ENCODE data around the gene HDAC5.
A peak's percentile ranks its signal among the peaks of the same experiment; 100 is the strongest.

Gene HDAC5

DNA sequence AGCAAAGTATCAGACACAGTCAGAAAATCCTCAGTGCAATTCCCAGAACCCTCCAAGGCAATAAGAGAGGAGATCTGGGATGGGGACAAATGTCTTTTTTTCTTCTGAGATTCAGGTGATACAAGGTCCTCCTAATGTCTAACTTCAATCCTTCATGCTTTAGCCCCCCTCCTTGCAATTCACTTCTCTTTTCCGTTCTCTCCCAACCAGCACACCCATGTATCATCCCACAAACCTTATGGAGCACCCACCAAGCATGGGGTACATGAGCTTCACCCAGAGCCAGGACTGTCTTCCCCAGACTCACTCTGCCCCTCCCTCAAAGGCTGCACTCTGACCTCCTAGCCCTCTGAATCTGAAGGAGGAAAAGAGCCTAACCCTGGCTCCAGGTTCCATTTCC lies 10.1 kb downstream of the HDAC5 start:
- TF ChIP-seq, protein P1, sequence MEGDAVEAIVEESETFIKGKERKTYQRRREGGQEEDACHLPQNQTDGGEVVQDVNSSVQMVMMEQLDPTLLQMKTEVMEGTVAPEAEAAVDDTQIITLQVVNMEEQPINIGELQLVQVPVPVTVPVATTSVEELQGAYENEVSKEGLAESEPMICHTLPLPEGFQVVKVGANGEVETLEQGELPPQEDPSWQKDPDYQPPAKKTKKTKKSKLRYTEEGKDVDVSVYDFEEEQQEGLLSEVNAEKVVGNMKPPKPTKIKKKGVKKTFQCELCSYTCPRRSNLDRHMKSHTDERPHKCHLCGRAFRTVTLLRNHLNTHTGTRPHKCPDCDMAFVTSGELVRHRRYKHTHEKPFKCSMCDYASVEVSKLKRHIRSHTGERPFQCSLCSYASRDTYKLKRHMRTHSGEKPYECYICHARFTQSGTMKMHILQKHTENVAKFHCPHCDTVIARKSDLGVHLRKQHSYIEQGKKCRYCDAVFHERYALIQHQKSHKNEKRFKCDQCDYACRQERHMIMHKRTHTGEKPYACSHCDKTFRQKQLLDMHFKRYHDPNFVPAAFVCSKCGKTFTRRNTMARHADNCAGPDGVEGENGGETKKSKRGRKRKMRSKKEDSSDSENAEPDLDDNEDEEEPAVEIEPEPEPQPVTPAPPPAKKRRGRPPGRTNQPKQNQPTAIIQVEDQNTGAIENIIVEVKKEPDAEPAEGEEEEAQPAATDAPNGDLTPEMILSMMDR (conservative IDR thresholded peaks at IDR 0.05; ENCODE audit: low read length) = no peak
- no peak for DNase-seq (ENCODE audit: low read depth)
- no peak overlapping the region for H3K4me3 ChIP-seq (ENCODE audit: low read length)

DNA sequence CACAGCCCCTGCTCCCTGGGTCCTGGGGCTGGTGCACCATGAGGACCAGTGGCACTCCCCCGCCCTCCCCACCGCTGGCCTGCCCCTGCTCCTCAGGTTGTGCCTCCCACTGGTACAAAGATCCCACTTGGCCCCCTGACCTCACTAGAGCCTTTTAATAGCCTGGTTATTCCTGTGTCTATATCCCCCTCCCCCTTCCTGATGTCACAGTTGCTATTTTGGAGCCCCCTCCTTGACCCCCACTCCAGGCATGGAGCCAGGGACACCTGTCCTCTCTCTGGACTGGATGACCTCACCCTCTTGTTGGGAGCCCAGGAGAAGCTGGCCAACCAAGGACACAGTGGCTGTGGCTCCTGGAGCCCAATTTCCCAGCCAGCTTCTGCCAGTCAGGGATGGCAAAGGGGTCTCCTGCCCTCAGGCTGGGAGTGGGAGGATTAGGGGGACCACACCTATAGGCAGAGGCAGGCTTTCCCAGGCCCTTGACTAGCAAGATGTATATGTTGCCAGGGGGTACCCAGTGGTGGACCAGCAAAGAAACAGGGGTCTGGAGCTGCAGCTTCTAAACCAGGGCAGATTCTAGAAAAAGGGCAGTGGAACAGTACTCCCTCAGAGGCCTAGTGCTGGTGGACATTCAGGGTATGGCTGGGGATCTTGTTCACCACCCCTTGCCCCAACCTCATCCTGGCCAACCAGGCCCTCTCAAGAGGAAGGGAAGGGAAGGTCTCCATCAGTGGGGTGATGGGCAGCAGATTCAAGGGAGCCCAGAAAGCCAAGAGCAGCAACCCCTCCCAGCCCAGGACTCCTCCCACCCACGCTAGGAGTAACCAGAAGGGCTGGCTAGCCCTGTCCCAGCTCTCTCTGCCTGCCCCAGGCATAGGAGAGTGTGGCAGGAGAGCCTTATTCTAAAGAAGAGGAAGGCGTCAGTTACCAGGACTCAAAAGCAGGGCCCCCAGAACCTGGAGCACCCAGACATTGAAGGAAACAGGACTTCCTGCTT lies 10.9 kb downstream of the HDAC5 start:
- no peak overlapping the region for H3K4me3 ChIP-seq (ENCODE audit: low read length)
- TF ChIP-seq, protein P1 (conservative IDR thresholded peaks at IDR 0.05; ENCODE audit: low read length) = no peak
- no peak for DNase-seq (ENCODE audit: low read depth)

DNA sequence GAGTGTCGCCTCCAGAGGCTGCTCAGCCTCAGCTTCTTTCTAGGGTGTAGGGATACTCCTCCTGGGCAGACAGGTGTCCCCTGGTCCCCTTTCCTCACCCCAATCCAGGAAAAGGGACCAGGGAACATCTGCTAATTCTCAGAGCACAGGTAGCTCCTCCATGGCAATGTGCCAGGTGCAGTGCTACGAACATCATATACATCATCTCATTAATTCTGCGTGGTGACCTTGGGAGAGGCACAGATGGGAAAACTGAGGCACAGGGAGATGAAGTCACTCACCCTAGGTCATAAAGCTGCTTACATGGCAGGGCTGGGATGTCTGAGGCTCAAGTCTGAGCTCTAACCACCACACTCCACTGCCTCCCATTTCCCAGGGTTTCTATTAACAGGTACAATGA lies 11.7 kb downstream of the HDAC5 start:
- no peak for DNase-seq (ENCODE audit: low read depth)
- TF ChIP-seq, protein P1 (conservative IDR thresholded peaks at IDR 0.05; ENCODE audit: low read length) = no peak
- H3K4me3 ChIP-seq (ENCODE audit: low read length) = no peak overlapping the region

DNA sequence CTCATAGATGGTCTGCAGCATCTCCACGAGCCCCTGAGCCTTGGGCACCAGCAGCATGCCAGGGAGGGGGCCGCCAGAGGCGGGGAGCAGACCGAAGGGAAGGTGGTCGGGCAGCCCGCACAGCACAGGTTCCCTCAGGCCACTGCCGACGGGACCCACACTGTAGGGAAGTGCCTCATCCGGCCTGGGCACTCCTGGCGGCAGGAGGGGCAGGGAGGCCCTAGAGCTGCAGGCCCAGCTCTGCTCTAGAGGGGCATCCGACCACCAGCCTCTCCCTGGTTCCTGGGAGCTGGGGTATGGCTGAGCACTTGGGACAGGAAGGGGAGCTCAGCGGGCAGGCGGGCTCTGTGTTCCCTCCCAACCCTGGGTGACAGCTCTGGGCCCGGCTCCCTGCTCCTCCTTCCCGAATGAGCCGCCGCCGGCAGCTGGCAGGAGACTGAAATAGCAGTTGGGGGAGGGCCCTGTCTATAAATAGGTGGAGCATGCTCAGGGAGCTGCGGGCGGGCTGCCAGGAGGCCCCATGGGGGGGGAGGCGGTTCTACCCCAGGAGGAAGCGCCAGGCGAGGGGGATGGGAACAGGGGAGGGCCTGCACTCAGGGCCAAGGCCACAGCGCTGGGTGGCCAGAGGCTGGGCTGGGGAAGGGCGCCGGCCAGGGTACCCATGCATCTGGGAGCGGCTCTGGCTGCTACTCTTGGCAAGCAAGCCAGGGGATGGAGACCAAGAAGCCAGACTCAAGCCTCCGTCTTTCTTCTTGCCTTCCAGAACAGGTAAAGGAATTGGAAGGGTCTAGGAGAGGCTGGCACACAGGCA lies 12.4 kb downstream of the HDAC5 start:
- TF ChIP-seq, protein P1 (conservative IDR thresholded peaks at IDR 0.05; ENCODE audit: low read length) = no peak
- peak; percentile 92 for DNase-seq (ENCODE audit: low read depth)
- H3K4me3 ChIP-seq (ENCODE audit: low read length) = peak overlapping the region; percentile 75

DNA sequence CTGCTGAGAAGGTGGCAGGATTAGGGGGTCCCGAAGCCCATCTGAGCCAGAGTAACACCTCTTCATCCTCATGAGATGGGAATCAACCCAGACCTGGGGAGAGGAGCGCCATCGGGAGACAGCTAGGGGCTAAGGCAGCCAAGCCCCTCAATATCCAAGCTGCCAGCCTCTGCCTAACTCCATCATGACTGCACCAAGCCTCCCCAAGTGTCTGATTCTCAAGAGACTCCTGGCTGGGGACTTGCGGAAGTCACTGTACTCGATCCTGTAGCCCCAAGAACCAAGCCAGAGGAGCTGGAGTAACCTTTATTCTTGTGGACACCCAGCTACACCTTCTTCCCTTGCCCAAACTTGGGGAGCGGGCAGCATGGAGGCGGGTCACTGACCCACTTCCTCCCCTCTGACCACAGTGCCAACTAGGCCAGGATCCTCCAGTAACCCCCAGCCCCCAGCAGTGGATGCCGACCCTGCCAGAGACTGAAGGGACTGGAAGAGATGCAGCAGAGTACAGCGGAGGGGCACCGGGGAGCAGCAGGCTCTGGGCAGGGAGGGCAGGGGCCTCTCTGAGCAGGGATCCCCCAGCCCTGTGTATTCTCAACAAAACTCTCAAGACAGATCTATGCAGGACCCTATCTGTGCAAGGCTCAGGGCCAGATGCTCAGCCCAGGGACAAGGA lies 13.3 kb downstream of the HDAC5 start:
- no peak for DNase-seq (ENCODE audit: low read depth)
- H3K4me3 ChIP-seq (ENCODE audit: low read length) = peak overlapping the region; percentile 75
- TF ChIP-seq, protein P1 (conservative IDR thresholded peaks at IDR 0.05; ENCODE audit: low read length) = no peak

DNA sequence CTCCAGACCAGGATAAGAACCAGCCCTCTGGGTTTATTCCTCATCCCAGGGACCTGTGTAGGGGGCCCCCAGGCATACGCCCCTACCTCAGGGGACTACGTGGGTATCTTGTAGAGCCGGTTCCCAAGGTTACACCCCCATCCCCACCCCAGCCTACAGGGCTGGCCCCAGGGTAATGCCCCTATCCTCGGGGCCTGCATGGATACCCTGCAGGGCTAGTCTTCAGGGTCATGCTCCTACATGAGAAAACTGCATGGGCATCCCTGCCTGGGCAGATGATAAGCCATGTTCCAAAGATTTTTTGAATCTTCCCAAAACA lies 14.2 kb downstream of the HDAC5 start:
- TF ChIP-seq, protein P1 (conservative IDR thresholded peaks at IDR 0.05; ENCODE audit: low read length) = no peak
- peak overlapping the region; percentile 75 for H3K4me3 ChIP-seq (ENCODE audit: low read length)
- DNase-seq (ENCODE audit: low read depth) = no peak

Measured in AG10803 (cell line).